NCI-H146 (cell line): ENCODE data around the gene VAV3.
A peak's percentile ranks its signal among the peaks of the same experiment; 100 is the strongest.
"Not testable (repeated sequence)": the region's sequence is repeated elsewhere in the genome, so short reads cannot be mapped to it uniquely, and the experiment has no call there.

ENCODE experiments used
- DNase-seq: peaks from one replicate; lab custom pipeline; 2025; lab: John Stamatoyannopoulos, UW

VAV3 gene

GRCh38 chr1:107683191-107683657, 281.8 kb downstream of the VAV3 start:
- DNase-seq, result peak; percentile 98

- no peak for DNase-seq
Measured at GRCh38 chr1:107682467-107682866, 282.5 kb downstream of the VAV3 start.

GRCh38 chr1:107681001-107681479, 283.9 kb downstream of the VAV3 start:
- DNase-seq, result no peak

GRCh38 chr1:107680579-107680985, 284.4 kb downstream of the VAV3 start:
- DNase-seq, result no peak

GRCh38 chr1:107679411-107679953, 285.5 kb downstream of the VAV3 start:
- DNase-seq, result no peak

- no peak for DNase-seq
Measured at GRCh38 chr1:107678993-107679392, 286.0 kb downstream of the VAV3 start.

GRCh38 chr1:107677697-107678096, 287.3 kb downstream of the VAV3 start:
- peak; percentile 70 for DNase-seq

- no peak for DNase-seq
Measured at GRCh38 chr1:107674486-107674885, 290.5 kb downstream of the VAV3 start.

- DNase-seq, result no peak
Measured at GRCh38 chr1:107673006-107673405, 292.0 kb downstream of the VAV3 start.

GRCh38 chr1:107670397-107671040, 294.5 kb downstream of the VAV3 start:
- DNase-seq, result no peak

GRCh38 chr1:107669996-107670395, 295.0 kb downstream of the VAV3 start:
- peak; percentile 46 for DNase-seq

- no peak for DNase-seq
Measured at GRCh38 chr1:107668762-107669161, 296.2 kb downstream of the VAV3 start.

GRCh38 chr1:107666493-107666892, 298.5 kb downstream of the VAV3 start:
- no peak for DNase-seq

- peak; percentile 93 for DNase-seq
Measured at GRCh38 chr1:107664982-107665925, 299.7 kb downstream of the VAV3 start.

- no peak for DNase-seq
Measured at GRCh38 chr1:107662971-107663370, 302.0 kb downstream of the VAV3 start.

GRCh38 chr1:107661158-107661557, 303.8 kb downstream of the VAV3 start:
- no peak for DNase-seq

- no peak for DNase-seq
Measured at GRCh38 chr1:107659961-107660360, 305.0 kb downstream of the VAV3 start.

- DNase-seq, result no peak
Measured at GRCh38 chr1:107657356-107657755, 307.6 kb downstream of the VAV3 start.

- no peak for DNase-seq
Measured at GRCh38 chr1:107653765-107654164, 311.2 kb downstream of the VAV3 start.

- DNase-seq, result no peak
Measured at GRCh38 chr1:107653005-107653404, 312.0 kb downstream of the VAV3 start.

- DNase-seq, result not testable (repeated sequence)
Measured at GRCh38 chr1:107650825-107651224, 314.2 kb downstream of the VAV3 start.

- peak; percentile 60 for DNase-seq
Measured at GRCh38 chr1:107649023-107649422, 316.0 kb downstream of the VAV3 start.

GRCh38 chr1:107648071-107648470, 316.9 kb downstream of the VAV3 start:
- no peak for DNase-seq
